Lower leg skin (tissue), 3 donors: Measurements from ENCODE around the gene SH3RF2.

Experiments
- CTCF ChIP-seq, 3 donors: fragments of 450-650 bp; IDR thresholded peaks; one replicate each; pipeline ENCODE4 v1.5.1; 2016; ENCODE audit warnings: antibody characterized with exemption in 3 of 3, mild to moderate bottlenecking in 3 of 3, moderate library complexity in 2 of 3
- POLR2A ChIP-seq, 2 donors: fragments of 450-650 bp; IDR thresholded peaks; one replicate each; pipeline ENCODE4 v1.6.1; 2016 to 2017; ENCODE audit warnings: antibody characterized with exemption in 2 of 2, mild to moderate bottlenecking in 1 of 2, moderate library complexity in 1 of 2

GRCh38 chr5:145922059-145922458 lies 14.3 kb upstream of the SH3RF2 start:
- TF ChIP-seq CTCF (IDR thresholded peaks at IDR 0.05) (no peak), POLR2A (IDR thresholded peaks at IDR 0.05) (no peak)
